A549 treated with GW870086 at 1 μM for 4 hours (cell line): ENCODE measurements around the gene SNX15. TPM values are rescaled to one million over a fixed set of nuclear protein-coding genes. Genes with fewer than 3 reads are reported as not detected.

Source experiments
- total RNA-seq: library from RNA; stranded (reverse); fragments of 200-300 nt; extraction: Qiagen RNA extraction; gene quantifications from 5 replicates; pipeline ENCODE4 v1.2.3, GENCODE V29; 2022; ENCODE audit warnings: low read depth

The SNX15 gene, protein sequence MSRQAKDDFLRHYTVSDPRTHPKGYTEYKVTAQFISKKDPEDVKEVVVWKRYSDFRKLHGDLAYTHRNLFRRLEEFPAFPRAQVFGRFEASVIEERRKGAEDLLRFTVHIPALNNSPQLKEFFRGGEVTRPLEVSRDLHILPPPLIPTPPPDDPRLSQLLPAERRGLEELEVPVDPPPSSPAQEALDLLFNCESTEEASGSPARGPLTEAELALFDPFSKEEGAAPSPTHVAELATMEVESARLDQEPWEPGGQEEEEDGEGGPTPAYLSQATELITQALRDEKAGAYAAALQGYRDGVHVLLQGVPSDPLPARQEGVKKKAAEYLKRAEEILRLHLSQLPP
- 20.2 to 23.7 TPM (median 21.5 TPM) in 5 replicates for total RNA-seq

DNA sequence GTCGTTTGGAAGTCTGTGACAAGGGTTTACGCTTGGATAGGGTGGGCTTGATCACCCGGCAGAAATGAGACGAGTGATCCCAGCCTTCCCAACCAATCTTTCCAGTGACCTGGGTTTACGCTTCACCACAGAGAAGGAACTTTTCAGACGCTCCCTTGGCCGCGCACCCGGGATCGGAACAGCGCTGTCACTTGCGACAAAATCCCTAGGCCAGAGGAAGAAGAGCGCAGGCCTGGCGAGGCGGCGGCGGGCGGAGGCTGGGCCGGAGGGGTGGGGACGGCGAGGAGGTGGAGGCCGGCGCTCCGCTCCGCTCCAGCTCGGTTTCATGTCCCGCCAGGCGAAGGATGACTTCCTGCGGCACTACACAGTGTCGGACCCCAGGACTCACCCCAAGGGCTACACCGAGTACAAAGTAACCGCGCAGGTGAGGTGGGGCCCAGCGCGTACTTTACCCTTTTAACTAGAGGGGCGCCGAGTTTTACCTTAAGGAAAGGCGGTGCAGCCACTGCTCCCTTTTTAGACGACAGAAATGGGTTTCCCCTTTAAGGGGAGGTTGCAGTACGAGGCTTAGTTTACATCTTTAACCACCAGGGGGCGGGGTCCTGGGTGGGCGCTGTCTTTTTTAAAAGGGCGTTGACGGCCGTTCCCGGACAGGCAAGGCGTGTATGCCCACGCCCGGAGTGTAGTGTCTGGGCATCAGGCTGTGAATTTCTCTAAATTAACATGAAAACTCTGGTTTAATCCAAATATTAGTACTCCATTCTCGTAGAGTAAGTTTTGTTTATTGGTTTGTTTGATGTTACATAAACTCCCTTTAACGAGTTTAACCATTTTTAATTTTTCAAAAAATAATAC lies at the start of gene SNX15:
Gene SNX15 (plus strand): TSS at position 227 of the 855 bp plus-strand sequence. CDS start 99 bp downstream, at position 326.

DNA sequence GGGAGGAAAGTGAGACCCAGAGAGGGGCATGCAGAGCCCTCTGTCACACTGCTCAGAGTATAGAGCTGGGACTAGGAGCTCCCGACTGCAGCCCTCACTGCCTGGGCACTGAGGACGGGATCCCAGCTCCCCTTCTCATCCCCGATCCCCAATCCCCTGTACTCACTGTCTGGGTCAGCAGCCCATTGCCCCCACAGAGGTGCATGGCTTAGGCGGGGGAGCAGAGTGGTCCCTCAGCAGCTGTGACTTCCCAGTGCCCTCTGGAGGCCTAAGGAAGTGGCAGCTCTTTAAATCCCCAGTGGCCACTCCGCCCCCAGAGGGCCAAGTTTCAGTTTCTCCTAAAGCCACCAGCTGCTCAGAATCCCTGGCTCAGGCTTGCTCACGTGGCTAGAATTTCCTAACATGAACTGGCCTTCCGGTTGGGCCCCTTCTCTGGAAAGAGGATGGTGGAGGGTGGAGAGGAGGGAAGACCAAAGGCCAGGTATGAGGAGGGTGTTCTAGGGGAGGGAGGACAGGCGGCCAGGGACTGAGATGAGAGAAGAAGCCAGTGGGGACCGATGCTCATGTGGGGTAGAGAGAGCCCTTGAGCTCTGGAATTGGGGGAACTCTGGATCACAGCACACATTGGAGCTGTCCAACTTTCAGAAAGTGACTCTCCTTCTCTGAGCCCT lies 30.4 kb upstream of the SNX15 start, which contains the start of gene BATF2:
Gene BATF2 (minus strand): TSS at position 262 of the 671 bp plus-strand sequence. CDS start 57 bp downstream, at position 205.

DNA sequence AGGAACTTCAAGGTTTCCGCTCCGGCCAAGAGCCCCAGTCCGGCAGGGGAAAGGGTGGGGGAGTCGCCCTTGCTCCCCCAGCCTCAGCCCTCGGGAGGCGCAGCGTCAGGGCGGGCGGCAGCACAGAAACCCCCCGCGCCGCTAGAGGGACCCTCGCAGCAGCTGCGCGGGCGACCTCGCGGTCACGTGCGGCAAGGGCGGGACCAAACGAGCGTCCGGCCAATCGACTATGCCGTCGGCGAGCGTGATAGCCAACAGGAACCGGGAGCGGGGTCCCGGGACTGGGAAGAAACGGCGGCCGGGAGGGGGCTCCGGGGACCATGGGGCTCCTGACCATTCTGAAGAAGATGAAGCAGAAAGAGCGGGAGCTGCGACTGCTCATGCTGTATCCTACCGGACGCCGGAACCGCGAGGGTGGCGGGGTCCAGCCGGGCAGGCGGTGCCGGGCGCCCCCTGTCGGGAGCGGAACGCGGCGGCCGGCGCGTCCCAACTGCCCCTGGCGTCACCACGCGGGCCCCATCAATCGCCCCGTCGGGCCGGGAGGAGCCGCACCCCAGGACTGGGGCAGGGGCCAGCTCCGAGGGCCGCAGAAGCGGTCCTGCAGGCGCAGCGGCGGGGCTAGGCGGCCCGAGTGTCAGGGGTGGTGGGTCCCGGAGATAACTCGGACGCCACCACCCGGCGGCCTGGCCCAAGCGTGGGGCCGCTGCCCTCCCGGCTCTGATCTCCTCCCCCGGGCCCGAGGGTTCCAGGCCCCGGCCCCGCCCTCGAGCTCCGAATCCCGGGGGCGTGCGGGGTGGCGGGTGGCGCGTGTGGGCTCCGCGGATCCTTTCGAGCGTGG lies 13.1 kb upstream of the SNX15 start, which contains the start of gene ARL2:
Gene ARL2 (plus strand): TSS at position 273 of the 838 bp plus-strand sequence. CDS start 48 bp downstream, at position 321.

DNA sequence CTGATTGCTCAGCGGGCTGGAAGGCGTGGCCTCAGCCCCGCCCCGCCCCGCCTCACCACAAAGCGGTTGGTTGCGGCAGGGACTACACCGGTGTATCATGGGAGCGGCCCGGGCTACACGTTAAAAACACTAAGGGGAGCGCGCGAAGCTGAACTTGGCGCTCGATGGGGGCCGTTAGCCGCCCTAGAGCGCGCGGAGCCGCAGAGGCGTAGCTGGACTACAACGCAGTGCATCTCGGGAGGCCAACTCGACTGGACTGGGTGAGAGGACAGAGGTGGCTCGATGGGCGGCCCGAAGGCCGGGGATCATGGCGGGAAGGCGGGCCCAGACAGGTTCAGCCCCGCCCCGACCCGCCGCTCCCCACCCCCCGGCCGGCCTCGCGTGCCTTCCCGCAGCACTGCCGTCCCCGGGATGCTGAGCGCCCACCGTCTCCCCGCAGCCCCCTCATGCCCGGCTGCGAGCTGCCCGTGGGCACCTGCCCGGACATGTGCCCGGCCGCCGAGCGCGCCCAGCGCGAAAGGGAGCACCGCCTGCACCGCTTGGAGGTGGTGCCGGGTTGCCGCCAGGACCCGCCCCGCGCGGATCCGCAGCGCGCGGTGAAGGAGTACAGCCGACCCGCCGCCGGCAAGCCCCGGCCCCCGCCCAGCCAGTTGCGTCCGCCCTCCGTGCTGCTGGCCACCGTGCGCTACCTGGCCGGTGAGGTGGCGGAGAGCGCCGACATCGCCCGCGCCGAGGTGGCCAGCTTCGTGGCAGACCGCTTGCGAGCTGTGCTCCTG lies 13.8 kb downstream of the SNX15 start, which contains the start of gene SAC3D1:
Gene SAC3D1 (plus strand): TSS at position 364 of the 776 bp plus-strand sequence. CDS start 83 bp downstream, at position 447.

DNA sequence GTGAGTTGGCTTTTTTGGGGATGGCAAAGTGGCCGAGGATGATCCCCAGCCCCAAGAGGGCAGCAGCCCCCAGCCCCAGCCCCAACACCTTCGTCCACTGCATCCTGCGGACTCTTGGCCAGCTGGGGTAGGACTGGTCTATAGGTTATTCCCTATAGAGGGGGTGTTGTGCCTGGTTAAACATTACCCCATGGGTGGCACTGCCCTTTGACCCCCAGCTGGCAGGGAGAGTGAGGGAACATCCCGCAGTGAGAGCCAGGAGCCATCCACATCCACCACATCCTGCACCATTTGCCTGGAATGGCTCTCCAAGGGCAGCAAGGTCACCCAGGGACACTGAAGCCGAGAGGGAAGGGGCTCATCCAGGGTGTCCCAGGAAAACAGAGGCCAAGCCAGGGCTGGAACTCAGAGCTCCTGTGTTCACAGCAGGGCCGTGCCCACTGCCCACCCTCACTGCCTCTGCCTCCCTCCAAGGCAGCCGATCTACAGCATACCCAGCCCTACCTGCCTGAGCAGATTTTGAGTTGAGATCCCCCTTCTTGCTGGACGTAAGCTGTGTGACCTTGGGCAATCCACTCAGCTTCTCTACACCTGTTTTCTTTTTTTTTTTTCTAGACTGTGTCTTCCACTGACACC lies 31.3 kb downstream of the SNX15 start, which contains the start of gene NAALADL1:
Gene NAALADL1 (minus strand): TSS at position 135 of the 636 bp plus-strand sequence. CDS start 32 bp downstream, at position 103.

DNA sequence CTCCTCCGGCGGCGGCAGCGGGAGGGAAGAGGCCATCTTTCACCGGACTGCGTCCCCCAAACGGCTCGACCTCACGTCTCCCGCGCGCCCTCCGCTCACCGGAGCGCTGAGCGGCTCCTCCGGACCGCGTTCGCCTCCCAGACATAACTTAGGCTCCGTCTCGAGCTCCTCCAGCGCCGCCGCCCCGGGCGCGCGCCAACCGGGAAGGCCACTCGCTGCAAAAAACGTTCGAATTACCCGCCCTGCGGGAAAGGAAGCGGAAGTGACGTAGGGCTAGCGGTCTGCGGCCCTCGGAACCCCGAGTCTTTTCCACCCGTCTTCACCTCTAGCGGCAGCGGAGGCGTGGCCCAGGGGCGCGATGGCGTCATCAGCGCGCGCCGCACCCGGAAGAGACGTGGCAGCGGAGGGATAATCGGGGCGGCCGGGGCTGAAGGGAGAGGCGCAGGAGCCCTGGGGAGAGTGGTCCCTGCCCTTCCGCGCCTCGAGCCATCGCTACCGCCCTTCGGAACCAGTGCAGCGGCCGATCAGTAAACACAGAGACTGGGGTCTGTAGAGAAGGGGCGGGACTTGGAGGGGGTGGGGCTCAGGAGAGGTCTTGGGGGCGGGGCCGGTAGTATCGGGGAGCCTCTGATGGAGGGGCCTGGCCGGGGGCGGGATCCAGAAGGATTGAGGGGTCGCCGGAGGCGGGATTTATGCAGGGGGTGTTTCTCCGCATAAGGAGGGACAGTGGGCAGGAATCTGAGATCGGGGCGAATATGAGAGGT lies 56.8 kb downstream of the SNX15 start, which contains the start of the genes CDCA5 and ZFPL1:
Gene CDCA5 (minus strand): TSS at position 207 of the 764 bp plus-strand sequence. CDS start 62 bp downstream, at position 145.
Gene ZFPL1 (plus strand): TSS at position 389 of the 764 bp plus-strand sequence. CDS start 477 bp downstream, outside the sequence.

Other genes starting within 250 kb of the SNX15 start
- gene SF1, start 248.9 kb upstream of the SNX15 start, total RNA-seq: 160 to 206 TPM (median 161 TPM) in 5 replicates
- 6.9 to 9.1 TPM (median 8.0 TPM) in 5 replicates for gene MAP4K2, start 224.2 kb upstream of the SNX15 start, total RNA-seq
- 28.7 to 39.3 TPM (median 36.7 TPM) in 5 replicates for gene MEN1, start 216.9 kb upstream of the SNX15 start, total RNA-seq
- gene CDC42BPG, start 182.8 kb upstream of the SNX15 start, total RNA-seq: 1.1 to 1.8 TPM (median 1.6 TPM) in 5 replicates
- gene EHD1, start 148.8 kb upstream of the SNX15 start, total RNA-seq: 104 to 140 TPM (median 129 TPM) in 5 replicates
- 12.9 to 22.4 TPM (median 20.8 TPM) in 5 replicates for gene ATG2A, start 110.2 kb upstream of the SNX15 start, total RNA-seq
- gene PPP2R5B, start 102.8 kb upstream of the SNX15 start, total RNA-seq: 3.6 to 6.2 TPM (median 4.2 TPM) in 5 replicates
- not detected in 5 replicates for gene GPHA2, start 91.5 kb upstream of the SNX15 start, total RNA-seq
- not detected in 5 replicates for gene MAJIN, start 55.3 kb upstream of the SNX15 start, total RNA-seq
- gene BATF2, start 30.5 kb upstream of the SNX15 start, total RNA-seq: 0.61 to 1.3 TPM (median 0.67 TPM) in 5 replicates
- 157 to 200 TPM (median 182 TPM) in 5 replicates for gene ARL2, start 13.3 kb upstream of the SNX15 start, total RNA-seq
- 33.6 to 55.1 TPM (median 50.9 TPM) in 5 replicates for gene SAC3D1, start 13.8 kb downstream of the SNX15 start, total RNA-seq
- not detected in 5 replicates for gene NAALADL1, start 31.1 kb downstream of the SNX15 start, total RNA-seq
- 56.3 to 73.2 TPM (median 69.6 TPM) in 5 replicates for gene CDCA5, start 56.6 kb downstream of the SNX15 start, total RNA-seq
- gene ZFPL1, start 56.8 kb downstream of the SNX15 start, total RNA-seq: 30.8 to 34.6 TPM (median 33.1 TPM) in 5 replicates
- 50.2 to 54.5 TPM (median 53.0 TPM) in 5 replicates for gene VPS51, start 68.8 kb downstream of the SNX15 start, total RNA-seq
- 5.3 to 6.8 TPM (median 5.5 TPM) in 5 replicates for gene TM7SF2, start 84.4 kb downstream of the SNX15 start, total RNA-seq
- 14.6 to 23.2 TPM (median 21.6 TPM) in 5 replicates for gene ZNHIT2, start 90.3 kb downstream of the SNX15 start, total RNA-seq
- 887 to 1,065 TPM (median 962 TPM) in 5 replicates for gene FAU, start 94.7 kb downstream of the SNX15 start, total RNA-seq
- 68.9 to 78.3 TPM (median 73.3 TPM) in 5 replicates for gene MRPL49, start 94.9 kb downstream of the SNX15 start, total RNA-seq
- gene SYVN1, start 107.1 kb downstream of the SNX15 start, total RNA-seq: 30.3 to 41.2 TPM (median 40.5 TPM) in 5 replicates
- gene SPDYC, start 142.8 kb downstream of the SNX15 start, total RNA-seq: not detected in 5 replicates
- 94.0 to 119 TPM (median 113 TPM) in 5 replicates for gene CAPN1, start 154.5 kb downstream of the SNX15 start, total RNA-seq
- 11.8 to 20.5 TPM (median 13.7 TPM) in 5 replicates for gene POLA2, start 234.5 kb downstream of the SNX15 start, total RNA-seq